Adrenal gland (tissue), 5 donors: ENCODE measurements around the gene IGSF6.

Source experiments
- CTCF ChIP-seq, 6 experiments: fragments of 450-650 bp in 4 of 6; fragments of 200-600 bp in 2 of 6; sonication (generic) in 1 of 6; IDR thresholded peaks; 1 replicate in 5 of 6; 2 replicates in 1 of 6; pipeline versions ENCODE4 v1.5.1 to v1.8.0; 2016 to 2021; ENCODE audit warnings: antibody characterized with exemption in 6 of 6, mild to moderate bottlenecking in 2 of 6, moderate library complexity in 1 of 6
- POLR2A ChIP-seq, 2 donors: fragments of 450-650 bp; IDR thresholded peaks; one replicate each; pipeline ENCODE4 v1.6.1; 2017; ENCODE audit warnings: antibody characterized with exemption in 2 of 2, mild to moderate bottlenecking in 2 of 2, moderate library complexity in 1 of 2
- donor health status: DM: no; HTN: no; CAD: no.

DNA sequence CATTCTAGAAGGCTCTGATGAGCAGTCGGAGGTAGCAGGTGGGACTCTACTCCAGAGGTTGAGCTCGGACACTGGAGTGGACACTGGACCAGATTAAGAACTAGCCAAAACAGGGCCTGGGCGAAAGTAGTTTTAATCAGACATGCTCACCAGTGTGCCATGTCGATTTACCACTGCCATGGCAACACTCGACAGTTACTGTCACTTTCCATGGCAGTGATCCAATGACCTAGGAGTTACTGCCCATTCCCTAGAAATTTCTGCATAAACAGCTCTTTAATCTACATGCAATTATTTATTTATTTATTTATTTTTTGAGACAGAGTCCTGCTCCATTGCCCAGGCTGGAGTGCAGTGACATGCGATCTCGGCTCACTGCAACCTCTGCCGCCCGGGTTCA lies 60.2 kb downstream of the IGSF6 start:
- TF ChIP-seq POLR2A (IDR thresholded peaks at IDR 0.05) (no peak), CTCF (IDR thresholded peaks at IDR 0.05) (no peak)
